Measurements from ENCODE around the gene RALBP1.

- no peak for TF ChIP-seq CTCF (IDR thresholded peaks at IDR 0.05)
- TF ChIP-seq POLR2AphosphoS5 (IDR thresholded peaks at IDR 0.05): no peak
- no peak for TF ChIP-seq POLR2A (IDR thresholded peaks at IDR 0.05; ENCODE audit: low read depth)
- TF ChIP-seq EP300 (IDR thresholded peaks at IDR 0.05): no peak
Observed at GRCh38 chr18:9586814-9587213, 111.5 kb downstream of the RALBP1 start.

Data from esophagus muscularis mucosa (tissue), 4 donors.